ENCODE measurements around the gene RAD21L1. TPM values are rescaled to one million over a fixed set of nuclear protein-coding genes. Genes with fewer than 3 reads are reported as not detected.

The RAD21L1 gene
- total RNA-seq, 1 donor from 2014 or later: not detected

GRCh38 chr20:1204576-1204975 lies 21.3 kb upstream of the RAD21L1 start:
- peak overlapping the region; percentile 70 for H3K27ac ChIP-seq
- no peak for TF ChIP-seq CTCF (IDR thresholded peaks at IDR 0.05)
- intact Hi-C loops (cut with DNase I): no loop called here
- no peaks in the 10 kb centered on the region for H3K36me3 ChIP-seq
- H3K4me3 ChIP-seq: no peak overlapping the region
- H3K27me3 ChIP-seq: no peaks in the 10 kb centered on the region
- no peak for DNase-seq
- peak; percentile 41 for ATAC-seq
- peaks cover 13% of the 10 kb centered on the region for H3K4me1 ChIP-seq
- no peaks in the 10 kb centered on the region for H3K9me3 ChIP-seq

- intact Hi-C loops (cut with DNase I): no loop called here
Measured at GRCh38 chr20:1205802-1206201, 20.0 kb upstream of the RAD21L1 start.

GRCh38 chr20:1206366-1207148 lies 19.3 kb upstream of the RAD21L1 start:
- no peak for ATAC-seq
- TF ChIP-seq CTCF (IDR thresholded peaks at IDR 0.05): no peak
- DNase-seq: no peak

More at GRCh38 chr20:1205802-1206201, 20.0 kb upstream of the RAD21L1 start:
- no peak for TF ChIP-seq CTCF (IDR thresholded peaks at IDR 0.05)
- no peaks in the 10 kb centered on the region for H3K9me3 ChIP-seq
- peaks cover 13% of the 10 kb centered on the region for H3K4me1 ChIP-seq
- H3K27me3 ChIP-seq: no peaks in the 10 kb centered on the region
- H3K27ac ChIP-seq: no peak overlapping the region
- DNase-seq (no peak), ATAC-seq (no peak)
- H3K36me3 ChIP-seq: no peaks in the 10 kb centered on the region
- H3K4me3 ChIP-seq: no peak overlapping the region

GRCh38 chr20:1207293-1207878 lies 18.5 kb upstream of the RAD21L1 start:
- no peaks in the 10 kb centered on the region for H3K36me3 ChIP-seq
- no peak for ATAC-seq
- H3K27me3 ChIP-seq: no peaks in the 10 kb centered on the region
- no peaks in the 10 kb centered on the region for H3K9me3 ChIP-seq
- H3K4me3 ChIP-seq: no peak overlapping the region
- no peak for DNase-seq
- TF ChIP-seq CTCF (IDR thresholded peaks at IDR 0.05): no peak
- intact Hi-C loops (cut with DNase I): no loop called here
- no peak overlapping the region for H3K27ac ChIP-seq
- H3K4me1 ChIP-seq: peaks cover 13% of the 10 kb centered on the region

More at GRCh38 chr20:1206366-1207148, 19.3 kb upstream of the RAD21L1 start:
- H3K27me3 ChIP-seq: no peaks in the 10 kb centered on the region
- intact Hi-C loops (cut with DNase I): no loop called here
- H3K4me1 ChIP-seq: peaks cover 13% of the 10 kb centered on the region
- H3K27ac ChIP-seq: no peak overlapping the region
- no peaks in the 10 kb centered on the region for H3K36me3 ChIP-seq
- H3K4me3 ChIP-seq: peak overlapping the region; percentile 19
- no peaks in the 10 kb centered on the region for H3K9me3 ChIP-seq

GRCh38 chr20:1209447-1210387 lies 16.1 kb upstream of the RAD21L1 start:
- Histone ChIP-seq H3K27ac (no peak overlapping the region), H3K4me1 (peaks cover 7% of the 10 kb centered on the region), H3K4me3 (no peak overlapping the region), H3K27me3 (no peaks in the 10 kb centered on the region), H3K36me3 (no peaks in the 10 kb centered on the region), H3K9me3 (no peaks in the 10 kb centered on the region)
- intact Hi-C loops (cut with DNase I): no loop called here
- DNase-seq: no peak
- no peak for ATAC-seq
- TF ChIP-seq CTCF (IDR thresholded peaks at IDR 0.05): no peak
